ENCODE data around the gene TGIF1. TPM values are rescaled to one million over a fixed set of nuclear protein-coding genes. Genes with fewer than 3 reads are reported as not detected.
"Not testable (repeated sequence)": the region's sequence is repeated elsewhere in the genome, so short reads cannot be mapped to it uniquely, and the experiment has no call there.

TGIF1 gene
- polyA plus RNA-seq, 1 donor = 63.5 TPM

DNA sequence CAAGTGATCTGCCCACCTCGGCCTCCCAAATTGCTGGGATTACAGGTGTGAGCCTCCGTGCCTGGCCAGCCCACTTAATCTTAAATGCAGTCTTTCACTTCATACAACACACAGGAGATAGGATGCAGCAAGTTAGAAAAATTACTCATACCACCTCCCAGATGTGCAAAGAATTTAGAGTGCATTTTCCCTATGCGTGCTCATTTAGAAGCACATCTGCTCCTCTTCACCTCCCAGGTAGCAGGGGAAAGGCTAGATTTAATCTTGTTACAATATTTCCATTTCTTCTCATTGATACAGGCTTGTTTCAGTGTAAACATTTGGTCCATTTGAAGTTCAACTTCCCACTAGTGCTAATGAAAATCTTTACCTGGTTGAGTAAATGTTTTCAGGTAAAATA, 39.1 kb upstream of the TGIF1 start:
- H3K4me1 ChIP-seq (ENCODE audit: control insufficient read depth, insufficient read depth, low read length); H3K4me3 ChIP-seq (ENCODE audit: low read length); H3K9me3 ChIP-seq (ENCODE audit: control insufficient read depth, low read depth, low read length); DNase-seq; H3K36me3 ChIP-seq (ENCODE audit: control insufficient read depth, insufficient read depth, low read length); H3K27ac ChIP-seq (ENCODE audit: low read length); H3K27me3 ChIP-seq (ENCODE audit: control insufficient read depth, insufficient read depth, low read length): not testable (repeated sequence)
- WGBS (ENCODE audit: insufficient coverage, low lambda C conversion rate) = no CpG with 5 or more reads among the region's 3 CpGs

DNA sequence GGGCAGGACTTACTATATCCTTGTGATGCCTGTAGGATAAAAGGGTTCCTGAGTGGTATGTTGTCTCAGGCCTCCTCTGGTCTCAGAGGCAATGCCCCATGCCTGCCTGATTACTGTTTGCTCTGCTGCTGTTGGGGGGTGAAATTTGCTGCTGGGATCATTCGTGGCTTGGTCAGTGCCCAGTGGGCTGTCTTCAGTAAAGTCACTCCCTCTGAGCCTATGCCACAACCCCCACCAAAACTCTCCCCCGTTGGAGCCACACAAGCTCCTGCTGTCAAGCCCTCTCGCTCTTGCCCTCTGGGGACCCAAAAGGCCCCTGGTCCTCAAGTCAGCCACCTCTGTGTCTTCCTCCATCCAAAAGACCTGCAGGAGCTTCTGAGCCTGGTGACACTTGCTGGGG, 38.6 kb upstream of the TGIF1 start:
- Histone ChIP-seq H3K4me1 (ENCODE audit: control insufficient read depth, insufficient read depth, low read length) (no peaks in the 10 kb centered on the region), H3K4me3 (ENCODE audit: low read length) (no peak overlapping the region), H3K27ac (ENCODE audit: low read length) (no peak overlapping the region), H3K36me3 (ENCODE audit: control insufficient read depth, insufficient read depth, low read length) (no peaks in the 10 kb centered on the region), H3K27me3 (ENCODE audit: control insufficient read depth, insufficient read depth, low read length) (no peaks in the 10 kb centered on the region), H3K9me3 (ENCODE audit: control insufficient read depth, low read depth, low read length) (no peaks in the 10 kb centered on the region)
- no CpG with 5 or more reads among the region's 3 CpGs for WGBS (ENCODE audit: insufficient coverage, low lambda C conversion rate)
- DNase-seq = no peak

GRCh38 chr18:3411854-3412268, 38.1 kb upstream of the TGIF1 start:
- no peak overlapping the region for H3K27ac ChIP-seq (ENCODE audit: low read length)
- WGBS (ENCODE audit: insufficient coverage, low lambda C conversion rate) = no CpG with 5 or more reads among the region's 28 CpGs
- peak overlapping the region; percentile 26 for H3K4me3 ChIP-seq (ENCODE audit: low read length)

DNA sequence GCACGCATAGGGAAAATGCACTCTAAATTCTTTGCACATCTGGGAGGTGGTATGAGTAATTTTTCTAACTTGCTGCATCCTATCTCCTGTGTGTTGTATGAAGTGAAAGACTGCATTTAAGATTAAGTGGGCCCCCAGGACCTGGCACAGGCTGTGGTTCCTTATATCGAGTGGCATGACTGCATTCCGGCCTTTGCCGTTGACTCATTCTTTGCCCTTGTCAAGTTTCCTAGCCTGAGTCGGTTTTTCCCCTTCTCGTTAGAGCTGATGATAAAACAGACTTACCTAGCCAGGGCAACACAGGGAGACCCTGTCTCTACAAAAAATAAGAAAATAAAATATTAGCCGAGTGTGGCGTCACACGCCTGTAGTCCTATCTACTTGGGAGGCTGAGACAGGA, 37.4 kb upstream of the TGIF1 start:
- H3K4me3 ChIP-seq (ENCODE audit: low read length); H3K27ac ChIP-seq (ENCODE audit: low read length); H3K9me3 ChIP-seq (ENCODE audit: control insufficient read depth, low read depth, low read length); H3K36me3 ChIP-seq (ENCODE audit: control insufficient read depth, insufficient read depth, low read length); H3K4me1 ChIP-seq (ENCODE audit: control insufficient read depth, insufficient read depth, low read length); DNase-seq; H3K27me3 ChIP-seq (ENCODE audit: control insufficient read depth, insufficient read depth, low read length): not testable (repeated sequence)
- 75% methylated on average over 5 of the region's 9 CpGs for WGBS (ENCODE audit: insufficient coverage, low lambda C conversion rate)

More at GRCh38 chr18:3411854-3412268, 38.1 kb upstream of the TGIF1 start:
- no peaks in the 10 kb centered on the region for H3K9me3 ChIP-seq (ENCODE audit: control insufficient read depth, low read depth, low read length)
- H3K27me3 ChIP-seq (ENCODE audit: control insufficient read depth, insufficient read depth, low read length) = no peaks in the 10 kb centered on the region
- peak; percentile 28 to 58 for DNase-seq
- H3K36me3 ChIP-seq (ENCODE audit: control insufficient read depth, insufficient read depth, low read length) = no peaks in the 10 kb centered on the region
- no peaks in the 10 kb centered on the region for H3K4me1 ChIP-seq (ENCODE audit: control insufficient read depth, insufficient read depth, low read length)

DNA sequence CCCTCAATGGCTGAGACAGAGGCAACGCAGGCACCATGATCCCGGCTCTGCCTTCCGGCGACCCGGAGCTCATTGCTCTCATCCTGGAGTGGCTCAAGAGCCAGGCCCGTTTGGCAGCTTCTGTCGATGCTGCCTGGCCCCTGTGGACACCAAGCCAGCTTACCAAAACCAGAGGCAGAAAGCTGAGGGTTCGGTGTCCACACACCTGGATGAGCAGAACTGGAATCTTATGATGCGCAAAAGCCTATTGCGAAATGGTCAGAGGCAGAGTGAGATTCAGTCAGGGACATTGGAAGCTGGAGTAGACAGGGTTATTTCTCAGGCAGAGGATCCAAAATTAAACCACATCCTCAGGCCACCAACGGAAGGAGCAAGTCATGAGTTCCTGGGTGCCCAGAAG, 34.9 kb upstream of the TGIF1 start:
- Histone ChIP-seq H3K27ac (ENCODE audit: low read length) (no peak overlapping the region), H3K9me3 (ENCODE audit: control insufficient read depth, low read depth, low read length) (no peaks in the 10 kb centered on the region), H3K4me3 (ENCODE audit: low read length) (no peak overlapping the region), H3K27me3 (ENCODE audit: control insufficient read depth, insufficient read depth, low read length) (no peaks in the 10 kb centered on the region), H3K36me3 (ENCODE audit: control insufficient read depth, insufficient read depth, low read length) (no peaks in the 10 kb centered on the region), H3K4me1 (ENCODE audit: control insufficient read depth, insufficient read depth, low read length) (no peaks in the 10 kb centered on the region)
- no peak for DNase-seq
- WGBS (ENCODE audit: insufficient coverage, low lambda C conversion rate) = 100% methylated on average over 1 of the region's 11 CpGs

DNA sequence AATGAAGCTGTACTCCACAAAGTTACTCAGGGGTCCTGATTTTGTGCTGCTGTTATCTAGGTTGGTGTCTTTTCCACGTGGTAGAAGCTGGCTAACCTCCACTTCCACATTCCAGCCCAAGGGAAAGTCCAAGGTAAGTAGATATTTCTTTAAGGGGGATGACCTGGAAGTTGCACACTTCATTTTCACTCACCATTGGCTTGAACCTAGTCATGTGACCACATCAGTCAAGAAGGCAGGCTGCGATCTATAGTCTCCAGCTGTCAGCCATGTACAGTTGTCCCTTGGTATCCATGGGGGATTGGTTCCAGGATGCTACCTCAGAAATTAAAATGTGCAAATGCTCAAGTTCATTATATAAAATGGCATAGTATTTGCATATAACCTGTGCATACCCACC, 31.9 kb upstream of the TGIF1 start:
- no peak for DNase-seq

DNA sequence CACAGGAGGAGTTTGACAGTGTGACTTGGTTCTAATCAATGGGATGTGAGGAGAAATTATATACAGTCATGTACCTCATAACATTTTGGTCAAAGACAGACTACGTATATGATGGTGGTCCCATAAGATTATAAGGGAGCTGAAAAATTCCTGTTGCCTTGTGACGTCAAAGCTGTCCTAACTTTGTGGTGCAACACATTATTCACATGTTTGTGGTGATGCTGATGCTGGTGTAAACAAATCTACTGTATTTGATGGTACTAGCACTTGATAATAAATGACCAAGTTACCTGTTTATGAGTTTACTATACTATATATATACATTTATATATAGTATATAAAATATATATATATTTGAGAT, 29.1 kb upstream of the TGIF1 start:
- WGBS (ENCODE audit: insufficient coverage, low lambda C conversion rate) = 100% methylated on average over 1 of the region's 2 CpGs
- H3K36me3 ChIP-seq (ENCODE audit: control insufficient read depth, insufficient read depth, low read length) = no peaks in the 10 kb centered on the region
- no peaks in the 10 kb centered on the region for H3K27me3 ChIP-seq (ENCODE audit: control insufficient read depth, insufficient read depth, low read length)
- H3K27ac ChIP-seq (ENCODE audit: low read length) = no peak overlapping the region
- DNase-seq = no peak
- H3K4me3 ChIP-seq (ENCODE audit: low read length) = no peak overlapping the region
- no peaks in the 10 kb centered on the region for H3K9me3 ChIP-seq (ENCODE audit: control insufficient read depth, low read depth, low read length)
- peaks cover 7% of the 10 kb centered on the region for H3K4me1 ChIP-seq (ENCODE audit: control insufficient read depth, insufficient read depth, low read length)

More for the DNA sequence above, 31.9 kb upstream of the TGIF1 start:
- Histone ChIP-seq H3K27me3 (ENCODE audit: control insufficient read depth, insufficient read depth, low read length) (no peaks in the 10 kb centered on the region), H3K4me1 (ENCODE audit: control insufficient read depth, insufficient read depth, low read length) (no peaks in the 10 kb centered on the region), H3K27ac (ENCODE audit: low read length) (no peak overlapping the region), H3K9me3 (ENCODE audit: control insufficient read depth, low read depth, low read length) (no peaks in the 10 kb centered on the region), H3K4me3 (ENCODE audit: low read length) (no peak overlapping the region), H3K36me3 (ENCODE audit: control insufficient read depth, insufficient read depth, low read length) (no peaks in the 10 kb centered on the region)
- no CpG with 5 or more reads among the region's 2 CpGs for WGBS (ENCODE audit: insufficient coverage, low lambda C conversion rate)

- H3K27me3 ChIP-seq (ENCODE audit: control insufficient read depth, insufficient read depth, low read length) = no peaks in the 10 kb centered on the region
- no peak for DNase-seq
- no peaks in the 10 kb centered on the region for H3K36me3 ChIP-seq (ENCODE audit: control insufficient read depth, insufficient read depth, low read length)
- no peaks in the 10 kb centered on the region for H3K9me3 ChIP-seq (ENCODE audit: control insufficient read depth, low read depth, low read length)
- H3K4me1 ChIP-seq (ENCODE audit: control insufficient read depth, insufficient read depth, low read length) = peaks cover 7% of the 10 kb centered on the region
- H3K4me3 ChIP-seq (ENCODE audit: low read length) = no peak overlapping the region
- 80% methylated on average over 3 of the region's 10 CpGs for WGBS (ENCODE audit: insufficient coverage, low lambda C conversion rate)
- no peak overlapping the region for H3K27ac ChIP-seq (ENCODE audit: low read length)
Measured at GRCh38 chr18:3422905-3423304, 27.1 kb upstream of the TGIF1 start.

DNA sequence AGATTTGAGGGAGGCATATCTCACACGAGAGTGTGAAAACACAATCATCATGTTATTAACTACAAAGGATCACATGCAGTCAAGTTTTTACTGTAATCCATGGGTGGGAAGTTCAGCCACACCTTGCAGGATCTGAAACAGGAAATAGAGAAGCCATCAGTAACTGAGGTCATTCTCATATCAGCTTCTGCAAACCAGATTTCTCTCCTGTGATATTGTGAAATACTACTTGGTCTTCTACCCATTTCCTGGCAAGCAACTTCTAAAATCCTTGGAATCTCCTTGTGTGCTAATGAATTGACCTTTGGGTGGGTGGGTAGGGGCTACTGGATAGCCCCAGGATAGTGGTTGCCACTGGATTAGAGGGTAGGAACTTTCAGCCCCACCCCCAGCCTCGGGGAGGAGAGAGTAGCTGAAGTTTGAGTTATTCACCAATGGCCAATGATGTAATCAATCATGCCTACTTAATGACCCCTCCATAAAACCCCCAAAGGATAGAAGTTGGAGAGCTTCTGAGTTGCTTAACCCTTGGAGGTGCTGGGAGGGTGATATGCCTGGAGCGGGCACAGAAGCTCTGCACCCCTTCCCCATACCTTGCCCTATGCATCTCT, 25.6 kb upstream of the TGIF1 start:
- WGBS (ENCODE audit: insufficient coverage, low lambda C conversion rate) = no CpG with 5 or more reads among the region's 3 CpGs
- H3K27ac ChIP-seq (ENCODE audit: low read length) = peak overlapping the region; percentile 34

DNA sequence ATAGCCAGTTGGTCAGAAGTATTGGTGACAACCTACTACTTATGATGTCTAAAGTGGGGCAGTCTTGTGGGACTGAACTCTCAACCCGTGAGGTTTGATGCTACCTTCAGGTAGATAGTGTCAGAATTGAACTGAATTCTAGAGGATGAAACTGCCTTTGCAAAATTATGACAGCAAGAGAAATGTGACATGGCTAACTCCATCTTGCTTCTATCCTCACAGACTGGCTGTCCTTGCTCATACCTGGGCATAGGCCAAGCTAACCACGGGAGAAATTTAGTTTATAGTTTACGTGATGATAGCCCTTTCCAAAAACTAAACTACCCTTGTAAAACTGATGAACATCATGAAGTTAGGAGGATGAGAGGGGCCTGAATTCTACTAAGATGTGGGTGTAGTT, 24.9 kb upstream of the TGIF1 start:
- H3K27me3 ChIP-seq (ENCODE audit: control insufficient read depth, insufficient read depth, low read length) = no peaks in the 10 kb centered on the region
- no peak for DNase-seq
- H3K36me3 ChIP-seq (ENCODE audit: control insufficient read depth, insufficient read depth, low read length) = no peaks in the 10 kb centered on the region
- H3K27ac ChIP-seq (ENCODE audit: low read length) = no peak overlapping the region
- no peaks in the 10 kb centered on the region for H3K9me3 ChIP-seq (ENCODE audit: control insufficient read depth, low read depth, low read length)
- H3K4me1 ChIP-seq (ENCODE audit: control insufficient read depth, insufficient read depth, low read length) = peaks cover 7% of the 10 kb centered on the region
- no peak overlapping the region for H3K4me3 ChIP-seq (ENCODE audit: low read length)
- 100% methylated on average over 1 of the region's 3 CpGs for WGBS (ENCODE audit: insufficient coverage, low lambda C conversion rate)

More for the DNA sequence above, 25.6 kb upstream of the TGIF1 start:
- Histone ChIP-seq H3K9me3 (ENCODE audit: control insufficient read depth, low read depth, low read length) (no peaks in the 10 kb centered on the region), H3K4me1 (ENCODE audit: control insufficient read depth, insufficient read depth, low read length) (peaks cover 7% of the 10 kb centered on the region), H3K27me3 (ENCODE audit: control insufficient read depth, insufficient read depth, low read length) (no peaks in the 10 kb centered on the region), H3K4me3 (ENCODE audit: low read length) (no peak overlapping the region), H3K36me3 (ENCODE audit: control insufficient read depth, insufficient read depth, low read length) (no peaks in the 10 kb centered on the region)
- peak; percentile 78 to 90 for DNase-seq

GRCh38 chr18:3425446-3425845, 24.5 kb upstream of the TGIF1 start:
- no peaks in the 10 kb centered on the region for H3K27me3 ChIP-seq (ENCODE audit: control insufficient read depth, insufficient read depth, low read length)
- no CpG with 5 or more reads among the region's 6 CpGs for WGBS (ENCODE audit: insufficient coverage, low lambda C conversion rate)
- H3K4me1 ChIP-seq (ENCODE audit: control insufficient read depth, insufficient read depth, low read length) = peaks cover 7% of the 10 kb centered on the region
- no peaks in the 10 kb centered on the region for H3K36me3 ChIP-seq (ENCODE audit: control insufficient read depth, insufficient read depth, low read length)
- H3K4me3 ChIP-seq (ENCODE audit: low read length) = no peak overlapping the region
- no peaks in the 10 kb centered on the region for H3K9me3 ChIP-seq (ENCODE audit: control insufficient read depth, low read depth, low read length)
- DNase-seq = no peak
- no peak overlapping the region for H3K27ac ChIP-seq (ENCODE audit: low read length)
